ENCODE results near the gene BLM. TPM values are rescaled to one million over a fixed set of nuclear protein-coding genes. Genes with fewer than 3 reads are reported as not detected.

Gene BLM
- total RNA-seq, 4 donors from 2014 or later: 11.6 to 18.2 (median 14.5) TPM

DNA sequence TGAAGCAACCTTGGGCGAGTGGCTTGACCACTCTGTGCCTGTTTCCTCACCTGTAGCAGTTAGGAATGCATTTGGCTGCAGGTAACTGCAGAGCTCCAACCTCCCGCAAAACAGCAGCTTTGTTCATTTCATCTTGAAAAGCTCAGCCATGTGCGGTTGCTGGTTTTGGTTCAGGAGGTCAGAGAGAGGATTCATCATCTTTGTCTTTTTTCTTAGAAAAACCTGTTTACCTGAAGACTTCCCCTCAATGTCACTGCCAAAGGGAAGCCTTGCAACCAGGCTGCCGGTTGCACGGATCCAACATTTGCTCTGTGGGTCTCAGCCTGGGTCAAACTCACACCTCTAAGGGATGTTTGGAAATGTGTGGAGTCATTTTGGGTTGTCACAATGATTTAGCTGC, 134.8 kb downstream of the BLM start:
- DNase-seq (no peak), ATAC-seq (no peak)
- no peaks in the 10 kb centered on the region for H3K27me3 ChIP-seq
- TF ChIP-seq CTCF (IDR thresholded peaks at IDR 0.05 in 4 of 5, conservative IDR thresholded peaks at IDR 0.05 in 1 of 5) (no peak), POLR2A (IDR thresholded peaks at IDR 0.05) (no peak)
- intact Hi-C loops (cut with DNase I; ENCODE audit: low total_unique reads) (no loop called here), in situ Hi-C loops (cut with MboI; ENCODE audit: low sequenced_read_pairs in 4 of 4) (no loop called here)
- no peaks in the 10 kb centered on the region for H3K9me3 ChIP-seq
- H3K27ac ChIP-seq: no peak overlapping the region
- no peaks in the 10 kb centered on the region for H3K36me3 ChIP-seq
- H3K4me1 ChIP-seq: no peaks in the 10 kb centered on the region
- no peak overlapping the region for H3K4me3 ChIP-seq

DNA sequence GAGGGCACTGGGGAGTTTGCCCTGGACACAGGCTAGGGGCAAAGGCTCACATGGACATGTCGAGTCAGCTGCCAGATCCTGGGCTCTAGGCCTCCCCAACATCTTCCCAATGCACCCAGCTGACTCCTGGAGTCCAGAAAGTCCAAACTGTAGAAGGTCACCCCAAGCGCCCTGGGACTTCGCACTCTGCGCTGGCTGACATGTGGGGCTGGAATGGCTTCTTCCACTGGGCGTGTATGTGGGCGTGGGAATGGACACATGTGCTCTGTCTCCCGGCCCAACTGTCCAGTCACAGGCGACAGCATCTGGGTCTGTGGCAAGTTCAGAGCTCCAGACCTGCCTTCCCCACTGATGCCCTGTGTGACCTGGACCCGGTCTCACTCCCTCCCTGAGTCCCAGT, 138.0 kb downstream of the BLM start:
- TF ChIP-seq POLR2A (IDR thresholded peaks at IDR 0.05): no peak
- no peak for TF ChIP-seq CTCF (IDR thresholded peaks at IDR 0.05 in 4 of 5, conservative IDR thresholded peaks at IDR 0.05 in 1 of 5)
- no peak overlapping the region for H3K4me3 ChIP-seq
- H3K4me1 ChIP-seq: no peaks in the 10 kb centered on the region
- H3K36me3 ChIP-seq: no peaks in the 10 kb centered on the region
- no peaks in the 10 kb centered on the region for H3K27me3 ChIP-seq
- no peak for ATAC-seq
- no peak for DNase-seq
- H3K27ac ChIP-seq: no peak overlapping the region
- no peaks in the 10 kb centered on the region for H3K9me3 ChIP-seq
- intact Hi-C loops (cut with DNase I; ENCODE audit: low total_unique reads) (no loop called here), in situ Hi-C loops (cut with MboI; ENCODE audit: low sequenced_read_pairs in 4 of 4) (no loop called here)

GRCh38 chr15:90857337-90857736, 140.2 kb downstream of the BLM start:
- Histone ChIP-seq H3K4me3 (no peak overlapping the region), H3K9me3 (no peaks in the 10 kb centered on the region), H3K4me1 (peaks cover 0 to 6% of the 10 kb centered on the region in 2 donors), H3K27me3 (no peaks in the 10 kb centered on the region), H3K36me3 (no peaks in the 10 kb centered on the region), H3K27ac (no peak overlapping the region)
- in situ Hi-C loops (cut with MboI; ENCODE audit: low sequenced_read_pairs in 4 of 4): no loop called here
- DNase-seq: no peak
- ATAC-seq: no peak
- TF ChIP-seq CTCF (IDR thresholded peaks at IDR 0.05 in 4 of 5, conservative IDR thresholded peaks at IDR 0.05 in 1 of 5) (no peak), POLR2A (IDR thresholded peaks at IDR 0.05) (no peak)
- intact Hi-C loops (cut with DNase I; ENCODE audit: low total_unique reads): no loop called here

GRCh38 chr15:90857883-90858443, 140.8 kb downstream of the BLM start:
- Histone ChIP-seq H3K36me3 (no peaks in the 10 kb centered on the region), H3K4me1 (peaks cover 0 to 9% of the 10 kb centered on the region in 2 donors), H3K9me3 (no peaks in the 10 kb centered on the region), H3K27me3 (no peaks in the 10 kb centered on the region), H3K27ac (no peak overlapping the region), H3K4me3 (no peak overlapping the region)
- TF ChIP-seq CTCF (IDR thresholded peaks at IDR 0.05 in 4 of 5, conservative IDR thresholded peaks at IDR 0.05 in 1 of 5) (no peak), POLR2A (IDR thresholded peaks at IDR 0.05) (no peak)
- ATAC-seq (no peak), DNase-seq (no peak)
- intact Hi-C loops (cut with DNase I; ENCODE audit: low total_unique reads): no loop called here
- in situ Hi-C loops (cut with MboI; ENCODE audit: low sequenced_read_pairs in 4 of 4): no loop called here
